HG03439 (cell line): Measurements from ENCODE around the gene IDNK.

Experiments used
- ATAC-seq: cut with Tn5 transposase; IDR thresholded peaks from one replicate; pipeline ENCODE4 v1.9.1; 2021; ENCODE audit warnings: mild to moderate bottlenecking, moderate library complexity; ENCODE audit not compliant: unreplicated experiment

The IDNK gene

DNA sequence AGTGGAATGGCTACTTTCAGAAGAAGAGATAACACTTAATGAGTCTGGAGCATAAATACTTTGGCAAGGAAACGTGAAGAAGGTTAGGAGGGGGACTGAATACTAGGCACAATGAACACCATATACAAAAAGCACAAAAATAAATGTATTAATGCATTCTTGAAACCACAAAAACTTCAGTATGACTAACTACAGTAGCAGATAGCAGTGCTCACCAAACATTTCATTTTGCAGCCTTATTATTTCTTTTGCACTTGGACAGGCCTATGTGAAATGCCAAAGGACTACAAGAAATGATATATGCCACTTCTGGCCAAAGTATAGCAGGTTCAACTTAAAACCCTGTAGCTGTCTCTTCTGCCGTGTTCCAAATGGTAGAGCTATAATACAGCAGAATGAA, 58.5 kb downstream of the IDNK start:
- no peak for ATAC-seq

DNA sequence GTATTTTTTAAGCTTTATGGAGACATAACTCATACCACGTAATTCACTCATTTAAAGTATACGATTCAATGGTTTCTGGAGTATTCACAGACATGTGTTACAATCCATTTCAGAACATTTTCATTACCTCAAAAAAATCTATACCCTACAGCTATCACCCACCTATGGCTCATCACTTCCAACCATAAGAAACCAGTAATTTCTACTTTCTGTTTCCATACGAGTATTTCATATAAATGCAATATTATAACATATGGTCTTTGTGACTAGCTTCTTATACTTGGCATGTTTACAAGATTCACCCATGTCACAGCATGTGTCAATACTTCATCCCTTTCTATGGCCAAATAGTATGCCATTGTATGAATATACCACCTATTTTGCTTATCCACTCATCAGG, 66.0 kb downstream of the IDNK start:
- ATAC-seq, result no peak

DNA sequence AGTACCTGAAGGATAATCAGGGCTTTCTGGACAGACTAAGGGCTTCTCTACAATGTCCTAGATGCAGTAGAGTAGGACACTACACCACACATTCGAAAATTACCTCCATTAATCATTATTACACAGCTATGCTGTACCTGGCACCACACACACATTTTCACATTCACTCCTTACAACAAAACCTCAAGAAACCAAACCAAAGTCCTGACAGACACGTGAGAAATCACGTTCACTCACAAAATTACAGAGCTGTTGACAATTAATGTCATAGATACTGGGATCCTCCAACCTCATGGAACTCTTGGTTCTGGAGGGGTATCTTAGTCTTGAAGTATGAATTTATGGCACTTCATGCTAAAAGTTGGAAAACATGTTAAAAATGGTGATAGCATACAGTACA, 68.5 kb downstream of the IDNK start:
- ATAC-seq, result no peak
